ENCODE results near the gene ACTL8.

DNA sequence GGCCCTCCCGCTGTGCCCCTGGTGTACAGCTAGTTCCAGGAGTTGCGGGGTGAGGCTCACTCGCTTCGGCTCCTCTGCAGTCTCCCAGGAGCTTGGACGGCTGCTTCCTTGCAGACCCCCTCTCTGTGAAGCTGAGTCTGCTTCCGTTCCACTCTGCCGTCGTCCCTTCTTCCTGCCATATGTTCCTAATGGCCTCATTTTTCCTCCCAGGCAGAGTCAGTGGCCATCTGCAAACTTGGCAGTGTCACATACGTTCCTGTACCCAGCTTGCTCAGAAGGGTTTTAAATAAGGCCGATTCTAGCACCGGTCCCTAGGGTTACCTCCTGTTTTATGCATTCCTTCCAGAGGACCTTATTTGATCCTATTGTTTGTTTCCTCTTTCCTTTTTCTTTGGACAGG is 21.3 kb downstream of the ACTL8 start:
- TF ChIP-seq, protein P1, sequence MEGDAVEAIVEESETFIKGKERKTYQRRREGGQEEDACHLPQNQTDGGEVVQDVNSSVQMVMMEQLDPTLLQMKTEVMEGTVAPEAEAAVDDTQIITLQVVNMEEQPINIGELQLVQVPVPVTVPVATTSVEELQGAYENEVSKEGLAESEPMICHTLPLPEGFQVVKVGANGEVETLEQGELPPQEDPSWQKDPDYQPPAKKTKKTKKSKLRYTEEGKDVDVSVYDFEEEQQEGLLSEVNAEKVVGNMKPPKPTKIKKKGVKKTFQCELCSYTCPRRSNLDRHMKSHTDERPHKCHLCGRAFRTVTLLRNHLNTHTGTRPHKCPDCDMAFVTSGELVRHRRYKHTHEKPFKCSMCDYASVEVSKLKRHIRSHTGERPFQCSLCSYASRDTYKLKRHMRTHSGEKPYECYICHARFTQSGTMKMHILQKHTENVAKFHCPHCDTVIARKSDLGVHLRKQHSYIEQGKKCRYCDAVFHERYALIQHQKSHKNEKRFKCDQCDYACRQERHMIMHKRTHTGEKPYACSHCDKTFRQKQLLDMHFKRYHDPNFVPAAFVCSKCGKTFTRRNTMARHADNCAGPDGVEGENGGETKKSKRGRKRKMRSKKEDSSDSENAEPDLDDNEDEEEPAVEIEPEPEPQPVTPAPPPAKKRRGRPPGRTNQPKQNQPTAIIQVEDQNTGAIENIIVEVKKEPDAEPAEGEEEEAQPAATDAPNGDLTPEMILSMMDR (IDR thresholded peaks at IDR 0.05) = no peak
- no peak for TF ChIP-seq POLR2A (IDR thresholded peaks at IDR 0.05)

Measured in esophagus squamous epithelium (tissue), 4 donors.